DMS153 treated with DMSO at 0.1 percent for 48 hours (cell line): ENCODE measurements around the gene SLC37A1.

ENCODE experiments used
- DNase-seq: peaks from one replicate; lab custom pipeline; 2025; ENCODE audit not compliant: unreplicated experiment; lab: John Stamatoyannopoulos, UW

Gene SLC37A1

GRCh38 chr21:42572906-42573495 lies 59.3 kb downstream of the SLC37A1 start:
- no peak for DNase-seq

- DNase-seq, result no peak
Observed at GRCh38 chr21:42574234-42575027, 60.8 kb downstream of the SLC37A1 start.

DNA sequence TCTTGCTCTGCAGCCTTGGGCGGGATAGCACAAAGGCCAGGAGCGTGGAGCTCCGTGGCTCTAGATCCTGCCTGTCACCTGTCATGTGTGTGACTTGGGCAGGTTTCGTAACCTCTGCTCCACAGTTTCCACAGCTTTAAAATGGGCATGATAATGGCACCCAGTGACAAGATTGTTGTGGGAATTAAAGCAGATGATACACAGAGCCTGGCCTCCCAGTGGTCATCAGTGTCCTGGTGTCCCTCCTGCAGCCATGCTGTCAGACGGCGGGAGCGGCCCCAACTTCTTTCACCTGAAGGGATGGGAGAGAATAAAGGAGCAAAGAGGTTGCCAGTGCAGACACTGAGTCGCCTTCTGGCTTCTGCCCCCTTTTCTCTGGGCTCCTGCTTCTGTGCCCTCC lies 61.5 kb downstream of the SLC37A1 start:
- no peak for DNase-seq

- DNase-seq, result no peak
Observed at GRCh38 chr21:42576639-42577038, 63.0 kb downstream of the SLC37A1 start.

- DNase-seq, result no peak
Observed at GRCh38 chr21:42578034-42578433, 64.4 kb downstream of the SLC37A1 start.

DNA sequence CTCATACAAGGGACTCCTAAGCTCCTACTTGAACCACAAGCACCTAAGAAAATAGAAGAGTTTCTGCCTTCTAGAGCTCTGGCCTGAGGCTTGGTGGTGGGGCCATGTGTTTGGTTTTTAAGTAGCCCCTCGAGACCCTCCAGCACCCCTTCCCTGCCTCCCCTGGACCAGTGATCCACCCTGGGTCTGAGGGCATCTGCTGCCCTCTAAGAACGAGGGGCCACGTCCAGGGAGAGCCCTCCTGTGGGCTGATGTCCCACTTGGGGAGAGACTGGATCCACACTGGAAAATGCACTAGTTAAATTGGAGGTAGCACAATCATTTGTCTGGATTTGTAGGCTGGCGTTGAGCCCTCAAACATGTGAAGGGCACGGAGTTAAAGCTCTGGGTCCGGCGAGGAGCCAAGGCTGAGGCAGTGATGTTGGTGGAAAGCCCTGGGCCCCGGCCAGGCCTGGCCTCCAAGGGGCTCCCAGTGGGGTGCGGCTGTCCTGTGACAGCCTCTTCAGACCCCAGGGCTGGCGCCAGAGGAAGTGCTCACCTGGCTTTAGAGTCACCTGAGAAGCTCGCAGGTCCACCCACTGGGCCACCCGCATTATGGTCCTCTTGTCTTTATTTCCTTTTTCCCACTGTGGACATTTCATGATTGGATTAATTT lies 65.2 kb downstream of the SLC37A1 start:
- no peak for DNase-seq

GRCh38 chr21:42579456-42580075 lies 65.9 kb downstream of the SLC37A1 start:
- no peak for DNase-seq

DNA sequence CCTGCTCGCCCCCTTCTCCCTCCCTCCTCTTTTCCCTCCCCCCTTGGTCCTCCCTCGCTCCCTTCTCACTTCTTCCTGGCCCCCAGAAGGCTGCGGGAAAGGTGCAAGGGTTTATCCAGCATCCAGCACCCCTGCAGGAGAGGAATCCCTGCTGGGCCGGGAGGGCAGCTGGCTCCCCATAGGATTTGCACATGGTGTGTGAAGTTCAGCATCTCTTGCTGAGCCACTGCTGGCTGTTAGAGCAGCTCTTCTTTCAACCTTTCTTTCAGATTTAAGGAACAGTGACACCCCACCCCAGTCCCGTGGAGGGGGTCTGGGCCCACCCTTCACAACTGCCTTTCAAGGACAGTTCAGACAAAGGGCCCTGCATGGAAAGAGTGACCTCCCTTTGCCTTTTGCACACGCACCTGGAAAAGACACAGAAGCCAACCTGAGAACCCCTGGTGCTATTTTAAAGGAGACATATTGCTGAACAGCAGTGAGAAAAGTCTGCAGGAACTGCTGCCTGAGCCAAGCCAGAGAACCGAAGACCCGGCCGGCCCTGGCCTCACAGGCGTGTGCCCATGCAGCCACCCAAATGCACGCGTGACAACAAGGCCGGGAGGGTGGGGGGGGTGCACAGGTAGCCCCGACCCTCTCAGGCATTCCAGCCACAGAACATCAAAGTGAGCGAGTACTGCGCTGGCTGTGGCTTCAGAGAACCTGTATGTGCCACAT lies 66.6 kb downstream of the SLC37A1 start:
- DNase-seq, result no peak

GRCh38 chr21:42580793-42581321 lies 67.2 kb downstream of the SLC37A1 start:
- DNase-seq, result no peak

GRCh38 chr21:42581336-42581992 lies 67.8 kb downstream of the SLC37A1 start:
- no peak for DNase-seq

GRCh38 chr21:42581993-42582786 lies 68.5 kb downstream of the SLC37A1 start:
- no peak for DNase-seq

GRCh38 chr21:42582787-42583476 lies 69.3 kb downstream of the SLC37A1 start:
- DNase-seq, result no peak

- no peak for DNase-seq
Observed at GRCh38 chr21:42583477-42584295, 70.0 kb downstream of the SLC37A1 start.

- no peak for DNase-seq
Observed at GRCh38 chr21:42584296-42584641, 70.6 kb downstream of the SLC37A1 start.

GRCh38 chr21:42585881-42586280 lies 72.2 kb downstream of the SLC37A1 start:
- DNase-seq, result no peak

GRCh38 chr21:42586406-42586805 lies 72.8 kb downstream of the SLC37A1 start:
- no peak for DNase-seq

GRCh38 chr21:42587036-42587435 lies 73.4 kb downstream of the SLC37A1 start:
- DNase-seq, result no peak

- DNase-seq, result no peak
Observed at GRCh38 chr21:42590431-42591131, 76.9 kb downstream of the SLC37A1 start.
